Activated B cell treated with CpG ODN at 0.5 μM for 24 hours (primary cell): ENCODE measurements around the gene ZFAND4. TPM values are rescaled to one million over a fixed set of nuclear protein-coding genes. Genes with fewer than 3 reads are reported as not detected.

Source experiments
- ATAC-seq: fragments of 200-7000 bp; cut with Tn5 transposase; one replicate; pipeline ENCODE4 v1.10.0; 2021; ENCODE audit warnings: low read depth, mild to moderate bottlenecking, moderate library complexity
- CTCF ChIA-PET: fragments of 350-600 bp; sonication (Branson Sonifier 250); formaldehyde crosslinking; loops from one replicate; lab custom pipeline; 2021; ENCODE audit warnings: antibody characterized with exemption; lab: Charles Lee
- POLR2A ChIA-PET: fragments of 350-600 bp; sonication (Branson Sonifier 250); formaldehyde crosslinking; loops from one replicate; lab custom pipeline; 2021; ENCODE audit warnings: antibody characterized with exemption; lab: Charles Lee
- DNase-seq: peaks from one replicate; pipeline ENCODE4 v3.0.0; 2022
- H3K27ac Mint-ChIP-seq: one replicate; pipeline ENCODE4 v1.8.0; 2020; ENCODE audit warnings: mixed read lengths
- H3K27me3 Mint-ChIP-seq: one replicate; pipeline ENCODE4 v1.8.0; 2021; ENCODE audit warnings: mixed read lengths
- H3K36me3 Mint-ChIP-seq: one replicate; pipeline ENCODE4 v1.8.0; 2021; ENCODE audit warnings: low read depth, mixed read lengths
- H3K4me1 Mint-ChIP-seq: one replicate; pipeline ENCODE4 v1.8.0; 2021; ENCODE audit warnings: mixed read lengths
- H3K4me3 Mint-ChIP-seq: one replicate; pipeline ENCODE4 v1.8.0; 2020; ENCODE audit warnings: mild to moderate bottlenecking, mixed read lengths
- H3K9me3 Mint-ChIP-seq: one replicate; pipeline ENCODE4 v1.8.0; 2020; ENCODE audit warnings: mixed read lengths
- intact Hi-C: fragments of 100-400 bp; cut with micrococcal nuclease; formaldehyde crosslinking; loops from one replicate; pipeline ENCODE4 v1.15.1; 2024
- total RNA-seq: library from RNA; stranded (reverse); gene quantifications from 2 replicates; pipeline ENCODE4 v1.2.3, GENCODE V29; 2022
- TF ChIP-seq, protein P1 (sequence below): fragments of 200-600 bp; IDR thresholded peaks from one replicate; pipeline ENCODE4 v1.8.0; 2022; ENCODE audit warnings: antibody characterized with exemption, mild to moderate bottlenecking

ZFAND4 gene
- total RNA-seq, 1 donor from 2014 or later: 22.1 TPM

DNA sequence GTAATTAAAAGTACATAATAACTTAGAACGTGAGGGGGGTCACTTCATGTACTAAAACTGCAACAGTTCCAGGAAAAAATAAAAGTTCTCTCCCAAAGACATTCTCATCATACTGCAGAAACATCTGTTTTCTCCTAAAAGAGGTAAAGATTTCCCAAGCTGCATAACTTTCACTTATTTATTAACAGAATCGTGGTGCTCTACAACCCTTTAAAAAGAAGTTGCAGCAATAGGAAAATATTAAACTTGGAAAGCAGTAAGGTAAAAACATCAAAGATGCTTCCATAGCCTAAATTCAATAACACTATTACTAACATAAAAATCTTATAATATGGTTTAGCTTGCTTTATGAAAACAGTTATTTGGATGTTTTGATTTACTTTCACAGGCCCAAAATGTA lies 23.3 kb downstream of the ZFAND4 start:
- POLR2A ChIA-PET: interaction anchor here (0.7 kb wide), 1 partner anchor 21 kb away, joined by 3 read pairs; no protein-coding TSS in a partner anchor
- Mint-ChIP-seq H3K36me3 (peaks cover 61% of the 10 kb centered on the region), H3K27ac (no peak overlapping the region), H3K4me1 (peaks cover 20% of the 10 kb centered on the region), H3K4me3 (no peak overlapping the region), H3K27me3 (no peaks in the 10 kb centered on the region), H3K9me3 (no peaks in the 10 kb centered on the region)
- TF ChIP-seq, protein P1, sequence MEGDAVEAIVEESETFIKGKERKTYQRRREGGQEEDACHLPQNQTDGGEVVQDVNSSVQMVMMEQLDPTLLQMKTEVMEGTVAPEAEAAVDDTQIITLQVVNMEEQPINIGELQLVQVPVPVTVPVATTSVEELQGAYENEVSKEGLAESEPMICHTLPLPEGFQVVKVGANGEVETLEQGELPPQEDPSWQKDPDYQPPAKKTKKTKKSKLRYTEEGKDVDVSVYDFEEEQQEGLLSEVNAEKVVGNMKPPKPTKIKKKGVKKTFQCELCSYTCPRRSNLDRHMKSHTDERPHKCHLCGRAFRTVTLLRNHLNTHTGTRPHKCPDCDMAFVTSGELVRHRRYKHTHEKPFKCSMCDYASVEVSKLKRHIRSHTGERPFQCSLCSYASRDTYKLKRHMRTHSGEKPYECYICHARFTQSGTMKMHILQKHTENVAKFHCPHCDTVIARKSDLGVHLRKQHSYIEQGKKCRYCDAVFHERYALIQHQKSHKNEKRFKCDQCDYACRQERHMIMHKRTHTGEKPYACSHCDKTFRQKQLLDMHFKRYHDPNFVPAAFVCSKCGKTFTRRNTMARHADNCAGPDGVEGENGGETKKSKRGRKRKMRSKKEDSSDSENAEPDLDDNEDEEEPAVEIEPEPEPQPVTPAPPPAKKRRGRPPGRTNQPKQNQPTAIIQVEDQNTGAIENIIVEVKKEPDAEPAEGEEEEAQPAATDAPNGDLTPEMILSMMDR: no peak
- ATAC-seq (no peak), DNase-seq (no peak)
- CTCF ChIA-PET: no interaction called here
- intact Hi-C loops: no loop called here

DNA sequence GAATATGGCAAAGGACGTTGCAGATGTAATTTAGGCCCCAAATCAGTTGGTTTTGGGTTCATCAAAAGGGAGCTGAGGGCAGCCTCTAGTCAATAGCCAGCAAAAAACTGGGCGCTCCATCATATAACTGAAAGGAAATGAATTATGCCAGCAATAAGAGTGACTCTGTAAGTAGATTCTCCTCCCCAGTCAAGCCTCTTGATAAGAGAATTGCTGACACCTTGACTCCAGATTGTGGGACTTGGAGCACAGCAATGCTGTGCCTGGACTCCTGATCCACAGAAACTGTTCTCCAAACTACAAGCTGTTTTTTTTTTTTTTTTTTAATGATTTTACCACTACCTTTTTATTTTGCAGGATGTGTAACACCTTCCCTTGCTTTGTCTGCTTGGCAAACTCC lies 25.5 kb downstream of the ZFAND4 start:
- Mint-ChIP-seq H3K36me3 (peaks cover 59% of the 10 kb centered on the region), H3K4me3 (no peak overlapping the region), H3K4me1 (no peaks in the 10 kb centered on the region), H3K27ac (no peak overlapping the region), H3K9me3 (no peaks in the 10 kb centered on the region), H3K27me3 (no peaks in the 10 kb centered on the region)
- ChIA-PET CTCF (interaction anchor here (0.9 kb wide), 1 partner anchor 376 kb away, joined by 3 read pairs; no protein-coding TSS in a partner anchor), POLR2A (no interaction called here)
- intact Hi-C loops: no loop called here
- ATAC-seq: no peak
- DNase-seq: no peak
- TF ChIP-seq, protein P1: no peak

DNA sequence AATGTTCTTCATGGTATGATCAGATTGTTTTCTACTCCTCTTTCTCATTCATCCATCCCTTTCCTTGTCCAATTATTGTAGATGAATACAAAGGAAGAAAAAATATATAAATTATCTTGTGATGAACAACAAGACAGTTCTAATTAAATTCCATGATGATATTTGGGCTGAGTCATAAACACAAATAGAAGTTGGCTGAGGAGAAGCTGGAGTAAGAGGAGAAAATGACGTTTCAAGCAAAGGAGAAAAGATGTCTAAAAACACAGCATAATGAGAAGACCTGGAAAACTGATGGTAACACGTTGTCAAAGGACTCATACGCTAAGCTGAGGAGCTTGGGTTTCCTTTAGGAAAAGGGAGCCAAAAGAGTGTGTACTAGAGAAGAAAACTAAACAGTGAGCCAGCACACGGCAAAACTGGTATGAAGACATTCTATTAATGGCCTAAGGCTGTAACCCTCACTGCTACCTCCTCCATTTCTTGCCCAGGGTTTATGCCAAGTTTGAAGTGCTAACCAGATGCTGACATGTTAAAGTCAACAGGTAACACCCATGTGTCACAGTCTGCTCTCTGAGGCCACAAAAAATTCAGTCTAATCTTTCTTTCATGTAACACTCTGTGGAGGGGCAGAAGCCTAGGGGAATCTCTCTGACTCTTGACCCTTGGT lies 26.1 kb downstream of the ZFAND4 start:
- ChIA-PET POLR2A (no interaction called here), CTCF (no interaction called here)
- DNase-seq: no peak
- intact Hi-C loops: no loop called here
- H3K27ac Mint-ChIP-seq: no peak overlapping the region
- no peaks in the 10 kb centered on the region for H3K4me1 Mint-ChIP-seq
- no peak for ATAC-seq
- H3K27me3 Mint-ChIP-seq: no peaks in the 10 kb centered on the region
- H3K9me3 Mint-ChIP-seq: no peaks in the 10 kb centered on the region
- TF ChIP-seq, protein P1: no peak
- H3K4me3 Mint-ChIP-seq: no peak overlapping the region
- peaks cover 60% of the 10 kb centered on the region for H3K36me3 Mint-ChIP-seq

DNA sequence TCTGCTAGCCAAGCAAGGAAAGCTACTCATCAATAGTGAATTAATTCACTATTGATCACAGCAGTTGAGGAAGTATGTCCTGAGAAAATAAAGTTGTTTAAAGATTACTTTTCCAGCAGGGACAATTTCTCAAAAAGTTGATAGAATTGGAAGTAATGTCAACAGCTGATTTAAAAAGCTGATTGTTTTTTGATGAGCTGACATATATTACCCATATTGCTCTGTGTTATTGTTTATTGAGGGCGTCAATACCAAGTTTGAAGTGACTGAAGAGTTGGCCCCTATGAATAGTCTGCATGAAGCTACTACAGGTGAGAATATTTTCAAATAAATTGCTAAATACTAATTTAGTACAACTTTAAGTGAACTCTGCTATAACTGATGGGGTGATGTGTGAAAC lies 28.0 kb downstream of the ZFAND4 start:
- H3K4me1 Mint-ChIP-seq: no peaks in the 10 kb centered on the region
- CTCF ChIA-PET: no interaction called here
- DNase-seq (no peak), ATAC-seq (no peak)
- peaks cover 63% of the 10 kb centered on the region for H3K36me3 Mint-ChIP-seq
- no peaks in the 10 kb centered on the region for H3K27me3 Mint-ChIP-seq
- POLR2A ChIA-PET: interaction anchor here (0.5 kb wide), 1 partner anchor 13 kb away, joined by 3 read pairs; no protein-coding TSS in a partner anchor
- TF ChIP-seq, protein P1: no peak
- no peaks in the 10 kb centered on the region for H3K9me3 Mint-ChIP-seq
- H3K4me3 Mint-ChIP-seq: no peak overlapping the region
- intact Hi-C loops: no loop called here
- no peak overlapping the region for H3K27ac Mint-ChIP-seq

DNA sequence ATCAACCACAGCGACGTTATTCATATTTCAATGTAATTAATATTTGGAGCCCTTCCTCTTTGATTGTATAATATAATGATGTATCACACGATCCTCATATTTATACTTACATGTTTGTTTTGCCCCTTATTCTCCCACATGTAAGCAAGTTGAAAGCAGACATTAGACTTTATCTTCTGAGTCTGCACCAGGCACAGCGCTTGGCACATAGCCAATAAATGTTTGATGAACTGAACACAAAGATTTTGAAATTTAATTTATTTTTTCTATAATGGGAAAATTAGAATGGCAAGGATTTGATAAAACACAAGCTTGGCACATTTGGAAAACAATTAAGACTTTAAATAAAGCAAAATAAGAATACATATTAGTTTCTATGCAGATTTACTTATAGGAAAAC lies 31.6 kb downstream of the ZFAND4 start:
- CTCF ChIA-PET: no interaction called here
- Mint-ChIP-seq H3K36me3 (peaks cover 45% of the 10 kb centered on the region), H3K9me3 (no peaks in the 10 kb centered on the region), H3K4me3 (no peak overlapping the region), H3K27me3 (no peaks in the 10 kb centered on the region), H3K27ac (no peak overlapping the region), H3K4me1 (no peaks in the 10 kb centered on the region)
- ATAC-seq: no peak
- POLR2A ChIA-PET: no interaction called here
- TF ChIP-seq, protein P1: no peak
- intact Hi-C loops: no loop called here
- no peak for DNase-seq
